ENCODE measurements around the gene ANGEL1.

DNA sequence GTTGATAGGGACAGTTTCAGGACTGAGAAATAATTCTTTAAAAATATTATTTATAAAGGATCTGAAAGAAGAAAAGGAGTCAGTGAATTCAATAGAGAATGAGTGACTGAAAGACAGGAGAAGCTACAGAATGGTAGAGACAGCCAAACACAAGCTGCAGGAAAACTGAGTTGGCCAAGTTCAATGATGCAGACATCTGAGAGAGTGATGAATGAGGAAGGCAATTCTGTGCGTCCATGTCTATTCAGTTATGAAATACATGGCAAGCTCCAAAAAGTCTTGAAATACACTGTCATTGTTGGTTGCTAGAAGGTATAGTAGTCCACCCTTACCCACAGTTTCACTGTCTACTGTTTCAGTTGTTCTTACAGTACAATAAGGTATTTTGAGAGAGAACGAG is 20.3 kb upstream of the ANGEL1 start:
- TF ChIP-seq, protein P1, sequence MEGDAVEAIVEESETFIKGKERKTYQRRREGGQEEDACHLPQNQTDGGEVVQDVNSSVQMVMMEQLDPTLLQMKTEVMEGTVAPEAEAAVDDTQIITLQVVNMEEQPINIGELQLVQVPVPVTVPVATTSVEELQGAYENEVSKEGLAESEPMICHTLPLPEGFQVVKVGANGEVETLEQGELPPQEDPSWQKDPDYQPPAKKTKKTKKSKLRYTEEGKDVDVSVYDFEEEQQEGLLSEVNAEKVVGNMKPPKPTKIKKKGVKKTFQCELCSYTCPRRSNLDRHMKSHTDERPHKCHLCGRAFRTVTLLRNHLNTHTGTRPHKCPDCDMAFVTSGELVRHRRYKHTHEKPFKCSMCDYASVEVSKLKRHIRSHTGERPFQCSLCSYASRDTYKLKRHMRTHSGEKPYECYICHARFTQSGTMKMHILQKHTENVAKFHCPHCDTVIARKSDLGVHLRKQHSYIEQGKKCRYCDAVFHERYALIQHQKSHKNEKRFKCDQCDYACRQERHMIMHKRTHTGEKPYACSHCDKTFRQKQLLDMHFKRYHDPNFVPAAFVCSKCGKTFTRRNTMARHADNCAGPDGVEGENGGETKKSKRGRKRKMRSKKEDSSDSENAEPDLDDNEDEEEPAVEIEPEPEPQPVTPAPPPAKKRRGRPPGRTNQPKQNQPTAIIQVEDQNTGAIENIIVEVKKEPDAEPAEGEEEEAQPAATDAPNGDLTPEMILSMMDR (IDR thresholded peaks at IDR 0.05): no peak
- no peak for TF ChIP-seq POLR2A (IDR thresholded peaks at IDR 0.05)

All from heart left ventricle (tissue), 13 donors.